ENCODE measurements around the gene TRIP12. TPM values are rescaled to one million over a fixed set of nuclear protein-coding genes. Genes with fewer than 3 reads are reported as not detected.

Gene TRIP12
- total RNA-seq, 4 donors from 2014 or later = 131 to 343 (median 194) TPM

DNA sequence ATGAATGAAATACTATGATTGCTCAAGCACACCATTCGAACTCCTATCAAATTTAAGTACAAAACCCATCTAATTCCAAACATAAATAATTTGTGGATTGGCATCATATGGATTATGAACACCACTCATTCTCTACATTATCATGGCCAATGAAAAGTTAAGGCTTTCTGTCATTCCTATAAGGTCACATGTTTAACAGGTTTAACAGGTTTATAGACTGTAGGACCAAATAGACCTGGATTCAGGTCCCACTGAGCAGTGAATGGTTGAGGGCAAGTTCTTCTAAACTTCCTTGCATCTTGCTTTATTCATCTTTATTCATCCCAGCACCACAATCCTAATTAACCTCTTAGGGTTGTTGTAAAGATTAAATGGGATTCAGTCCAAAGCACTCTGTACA, 33.9 kb upstream of the TRIP12 start:
- Histone ChIP-seq H3K27ac (no peak overlapping the region), H3K36me3 (no peaks in the 10 kb centered on the region), H3K27me3 (no peaks in the 10 kb centered on the region), H3K4me1 (no peaks in the 10 kb centered on the region), H3K4me3 (no peak overlapping the region), H3K9me3 (no peaks in the 10 kb centered on the region)
- TF ChIP-seq, protein P1, sequence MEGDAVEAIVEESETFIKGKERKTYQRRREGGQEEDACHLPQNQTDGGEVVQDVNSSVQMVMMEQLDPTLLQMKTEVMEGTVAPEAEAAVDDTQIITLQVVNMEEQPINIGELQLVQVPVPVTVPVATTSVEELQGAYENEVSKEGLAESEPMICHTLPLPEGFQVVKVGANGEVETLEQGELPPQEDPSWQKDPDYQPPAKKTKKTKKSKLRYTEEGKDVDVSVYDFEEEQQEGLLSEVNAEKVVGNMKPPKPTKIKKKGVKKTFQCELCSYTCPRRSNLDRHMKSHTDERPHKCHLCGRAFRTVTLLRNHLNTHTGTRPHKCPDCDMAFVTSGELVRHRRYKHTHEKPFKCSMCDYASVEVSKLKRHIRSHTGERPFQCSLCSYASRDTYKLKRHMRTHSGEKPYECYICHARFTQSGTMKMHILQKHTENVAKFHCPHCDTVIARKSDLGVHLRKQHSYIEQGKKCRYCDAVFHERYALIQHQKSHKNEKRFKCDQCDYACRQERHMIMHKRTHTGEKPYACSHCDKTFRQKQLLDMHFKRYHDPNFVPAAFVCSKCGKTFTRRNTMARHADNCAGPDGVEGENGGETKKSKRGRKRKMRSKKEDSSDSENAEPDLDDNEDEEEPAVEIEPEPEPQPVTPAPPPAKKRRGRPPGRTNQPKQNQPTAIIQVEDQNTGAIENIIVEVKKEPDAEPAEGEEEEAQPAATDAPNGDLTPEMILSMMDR (IDR thresholded peaks at IDR 0.05) = no peak
- no peak for TF ChIP-seq POLR2A (IDR thresholded peaks at IDR 0.05)
- DNase-seq = no peak

DNA sequence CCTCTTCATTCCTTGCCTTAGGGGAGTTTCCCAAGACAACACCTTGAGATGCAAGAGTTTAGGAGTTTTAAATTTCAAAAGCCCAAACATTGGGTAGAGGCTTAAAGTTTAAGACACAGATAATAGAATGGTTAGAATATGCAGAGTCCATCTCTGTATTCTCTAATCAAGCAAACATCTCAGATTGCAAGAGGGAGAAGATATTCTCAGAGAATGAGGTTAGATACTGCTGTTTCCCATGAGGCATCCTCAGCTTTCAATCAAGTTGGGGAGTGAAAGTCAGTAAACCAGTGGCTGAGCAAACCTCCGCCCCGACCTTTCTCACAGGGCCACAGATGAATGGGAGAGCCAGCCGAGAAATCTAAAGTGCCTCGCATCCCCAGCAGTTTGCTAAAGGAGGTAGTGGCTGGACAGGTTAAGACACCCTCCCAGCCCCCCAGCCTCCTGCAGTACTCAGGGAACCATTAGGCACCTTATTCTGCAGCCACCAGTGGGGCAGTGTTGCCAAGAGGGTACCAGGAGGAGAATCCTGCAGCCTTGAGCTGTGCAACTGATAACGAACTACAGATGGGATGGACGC, 30.5 kb upstream of the TRIP12 start:
- no peak overlapping the region for H3K27ac ChIP-seq
- H3K27me3 ChIP-seq = no peaks in the 10 kb centered on the region
- H3K36me3 ChIP-seq = no peaks in the 10 kb centered on the region
- no peak for DNase-seq
- H3K4me3 ChIP-seq = no peak overlapping the region
- TF ChIP-seq POLR2A (IDR thresholded peaks at IDR 0.05) = no peak
- TF ChIP-seq, protein P1 (IDR thresholded peaks at IDR 0.05) = no peak
- no peaks in the 10 kb centered on the region for H3K4me1 ChIP-seq
- H3K9me3 ChIP-seq = no peaks in the 10 kb centered on the region

DNA sequence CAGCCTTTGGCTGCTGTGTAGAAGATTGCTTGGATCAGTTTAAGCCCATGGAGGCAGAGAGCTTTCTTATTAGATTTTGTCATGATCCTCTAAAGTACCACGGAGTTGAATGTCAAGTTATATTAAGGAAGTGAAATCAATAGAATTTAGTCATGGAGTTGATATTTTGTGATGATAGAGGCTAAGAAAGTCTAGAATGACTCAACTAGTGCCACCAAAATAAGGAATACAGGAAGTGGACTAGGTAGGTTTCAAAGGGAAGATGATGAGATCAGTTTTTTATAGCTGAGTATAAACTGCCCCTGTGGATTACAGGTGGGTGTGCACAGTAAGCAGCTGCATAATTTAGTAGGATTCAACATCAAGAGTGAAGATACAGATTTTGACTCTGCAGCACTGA, 25.7 kb upstream of the TRIP12 start:
- H3K9me3 ChIP-seq = no peaks in the 10 kb centered on the region
- no peak for DNase-seq
- H3K36me3 ChIP-seq = no peaks in the 10 kb centered on the region
- TF ChIP-seq, protein P1 (IDR thresholded peaks at IDR 0.05) = no peak
- no peak for TF ChIP-seq POLR2A (IDR thresholded peaks at IDR 0.05)
- no peaks in the 10 kb centered on the region for H3K4me1 ChIP-seq
- H3K4me3 ChIP-seq = no peak overlapping the region
- no peaks in the 10 kb centered on the region for H3K27me3 ChIP-seq
- H3K27ac ChIP-seq = no peak overlapping the region

DNA sequence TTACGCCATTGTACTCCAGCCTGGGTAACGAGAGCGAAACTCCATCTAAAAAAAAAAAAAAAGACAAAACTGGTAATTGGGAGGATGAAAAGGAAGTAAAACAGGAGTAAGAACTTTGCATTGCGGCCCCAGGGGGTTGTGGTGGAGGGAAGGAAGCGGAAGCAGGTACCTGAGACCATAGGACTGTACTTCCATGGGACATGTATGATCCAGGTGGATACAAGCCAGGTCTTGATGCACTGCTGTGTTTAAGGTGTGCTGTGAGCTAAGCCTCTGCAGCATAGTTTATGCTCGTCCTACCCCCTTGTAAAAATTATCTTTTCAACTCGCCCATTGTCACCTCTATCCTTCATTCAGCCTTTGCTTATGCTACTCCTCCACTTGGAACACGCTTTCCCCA, 24.2 kb upstream of the TRIP12 start:
- Histone ChIP-seq H3K27me3 (no peaks in the 10 kb centered on the region), H3K9me3 (no peaks in the 10 kb centered on the region), H3K27ac (no peak overlapping the region), H3K4me3 (no peak overlapping the region), H3K36me3 (no peaks in the 10 kb centered on the region), H3K4me1 (no peaks in the 10 kb centered on the region)
- TF ChIP-seq, protein P1 (IDR thresholded peaks at IDR 0.05) = no peak
- no peak for DNase-seq

DNA sequence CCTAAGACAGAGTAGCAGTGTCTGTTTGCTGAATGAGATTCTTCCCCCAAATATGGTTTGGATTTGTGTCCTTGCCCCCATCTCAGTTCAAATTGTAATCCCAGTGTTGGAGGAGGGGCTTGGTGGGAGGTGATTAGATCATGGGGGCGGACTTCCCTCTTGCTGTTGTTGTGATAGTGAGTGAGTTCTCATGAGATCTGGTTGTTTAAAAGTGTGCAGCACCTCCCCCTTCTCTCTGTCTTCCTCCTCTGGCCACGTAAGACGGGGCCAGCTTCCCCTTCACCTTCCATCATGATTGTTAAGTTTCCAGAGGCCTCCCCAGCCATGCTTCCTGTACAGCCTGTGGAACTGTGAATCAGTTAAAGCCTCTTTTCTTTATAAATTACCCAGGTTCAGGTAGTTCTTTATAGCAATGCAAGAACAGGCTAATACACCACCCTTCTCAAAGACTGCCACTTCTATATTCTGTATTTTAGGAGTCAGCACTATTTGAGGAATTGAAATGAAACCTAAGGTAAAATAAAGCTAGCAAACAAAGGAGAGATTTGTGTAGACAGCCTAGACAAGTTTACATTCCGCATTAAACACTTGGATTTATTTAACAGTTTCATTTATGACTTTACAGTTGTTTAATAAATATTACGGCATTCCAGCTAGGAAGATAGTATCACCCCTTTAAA, 22.1 kb upstream of the TRIP12 start:
- H3K27me3 ChIP-seq = no peaks in the 10 kb centered on the region
- DNase-seq = no peak
- H3K4me3 ChIP-seq = no peak overlapping the region
- no peaks in the 10 kb centered on the region for H3K36me3 ChIP-seq
- no peak for TF ChIP-seq POLR2A (IDR thresholded peaks at IDR 0.05)
- TF ChIP-seq, protein P1 (IDR thresholded peaks at IDR 0.05) = no peak
- H3K9me3 ChIP-seq = no peaks in the 10 kb centered on the region
- no peaks in the 10 kb centered on the region for H3K4me1 ChIP-seq
- no peak overlapping the region for H3K27ac ChIP-seq

Data from Peyer's patch (tissue), 4 donors.